Measurements from ENCODE around the gene MEIS1.

Gene MEIS1

GRCh38 chr2:66515743-66516142 lies 80.8 kb downstream of the MEIS1 start (continued):
- TF ChIP-seq ZNF280D (tag by site-specific recombination; IDR thresholded peaks at IDR 0.05), result no peak

GRCh38 chr2:66516499-66516898 lies 81.6 kb downstream of the MEIS1 start:
- POLR2A ChIA-PET, result no interaction called here

GRCh38 chr2:66517772-66518171 lies 82.8 kb downstream of the MEIS1 start:
- Histone ChIP-seq H3K4me1 (ENCODE audit: control insufficient read depth, insufficient read depth, low read length) (peaks cover 6% of the 10 kb centered on the region), H3K4me3 (ENCODE audit: low read depth, low read length) (no peak overlapping the region), H3K9me3 (ENCODE audit: control insufficient read depth, insufficient read depth, low read depth, low read length) (no peaks in the 10 kb centered on the region), H3K36me3 (ENCODE audit: control insufficient read depth in 2 of 2, insufficient read depth in 1 of 2, low read length in 2 of 2) (peaks cover 0 to 3% of the 10 kb centered on the region in 2 experiments; a peak in 1 of 3 replicates), H3K27ac (ENCODE audit: extremely low read depth, low read depth, low read length) (no peak overlapping the region)
- TF ChIP-seq OVOL3 (tag by site-specific recombination; IDR thresholded peaks at IDR 0.05) (no peak), ZNF155 (tag by site-specific recombination; IDR thresholded peaks at IDR 0.05) (no peak), ZNF354C (tag by site-specific recombination; IDR thresholded peaks at IDR 0.05; ENCODE audit: borderline replicate concordance, low read depth) (no peak), ZNF580 (tag by site-specific recombination; IDR thresholded peaks at IDR 0.05) (no peak), REPIN1 (tag by site-specific recombination; IDR thresholded peaks at IDR 0.05; ENCODE audit: low read depth) (no peak), HOXD13 (CRISPR knock-in tag; IDR thresholded peaks at IDR 0.05; ENCODE audit: borderline replicate concordance) (no peak)
- ChIA-PET CTCF (no interaction called here), POLR2A (no interaction called here)

More at GRCh38 chr2:66516499-66516898, 81.6 kb downstream of the MEIS1 start:
- TF ChIP-seq IKZF3 (tag by site-specific recombination; IDR thresholded peaks at IDR 0.05) (no peak), MEIS1 (CRISPR knock-in tag; IDR thresholded peaks at IDR 0.05; ENCODE audit: borderline replicate concordance) (no peak), ZNF473 (tag by site-specific recombination; IDR thresholded peaks at IDR 0.05) (no peak), ZNF558 (tag by site-specific recombination; IDR thresholded peaks at IDR 0.05) (no peak), ZIC2 (tag by site-specific recombination; IDR thresholded peaks at IDR 0.05) (no peak), KLF9 (tag by site-specific recombination; IDR thresholded peaks at IDR 0.05; ENCODE audit: low read depth) (no peak), ATF2 (tag by site-specific recombination; IDR thresholded peaks at IDR 0.05; ENCODE audit: low read depth) (no peak), PRDM1 (tag by site-specific recombination; IDR thresholded peaks at IDR 0.05) (no peak), ZNF223 (tag by site-specific recombination; IDR thresholded peaks at IDR 0.05) (no peak), ZFP41 (tag by site-specific recombination; IDR thresholded peaks at IDR 0.05; ENCODE audit: borderline replicate concordance) (no peak), GLI2 (tag by site-specific recombination; IDR thresholded peaks at IDR 0.05; ENCODE audit: borderline replicate concordance, low read depth) (no peak)
- no peak overlapping the region for H3K27ac ChIP-seq (ENCODE audit: extremely low read depth, low read depth, low read length)
- H3K9me3 ChIP-seq (ENCODE audit: control insufficient read depth, insufficient read depth, low read depth, low read length), result no peaks in the 10 kb centered on the region
- CTCF ChIA-PET, result no interaction called here
- H3K36me3 ChIP-seq (ENCODE audit: control insufficient read depth in 2 of 2, insufficient read depth in 1 of 2, low read length in 2 of 2), result peaks cover 0 to 3% of the 10 kb centered on the region in 2 experiments; a peak in 1 of 3 replicates
- peaks cover 6% of the 10 kb centered on the region for H3K4me1 ChIP-seq (ENCODE audit: control insufficient read depth, insufficient read depth, low read length)
- H3K4me3 ChIP-seq (ENCODE audit: low read depth, low read length), result no peak overlapping the region

Measured in HEK293 (cell line).